DMS114 treated with DMSO at 0.1 percent for 48 hours (cell line): ENCODE results near the gene SMAD3.
A peak's percentile ranks its signal among the peaks of the same experiment; 100 is the strongest.
"Not testable (repeated sequence)": the region's sequence is repeated elsewhere in the genome, so short reads cannot be mapped to it uniquely, and the experiment has no call there.

Source experiments
- DNase-seq: peaks from one replicate; lab custom pipeline; 2025; ENCODE audit not compliant: unreplicated experiment; lab: John Stamatoyannopoulos, UW

The SMAD3 gene

GRCh38 chr15:67062369-67062985 is 2.9 kb upstream of the SMAD3 start:
- no peak for DNase-seq

- DNase-seq: no peak
These were observed 1.5 kb upstream of the SMAD3 start for GRCh38 chr15:67063689-67064606.

- peak; percentile 49 for DNase-seq
These were observed 533 bp upstream of the SMAD3 start for GRCh38 chr15:67064607-67065530.

- no peak for DNase-seq
These were observed 898 bp downstream of the SMAD3 start for GRCh38 chr15:67066041-67066958.

- DNase-seq: no peak
These were observed 1.8 kb downstream of the SMAD3 start for GRCh38 chr15:67066959-67067853.

- DNase-seq: no peak
These were observed 2.6 kb downstream of the SMAD3 start for GRCh38 chr15:67067930-67068551.

- no peak for DNase-seq
These were observed 3.5 kb downstream of the SMAD3 start for GRCh38 chr15:67068710-67069400.

GRCh38 chr15:67070150-67070549 is 4.7 kb downstream of the SMAD3 start:
- no peak for DNase-seq

GRCh38 chr15:67070892-67071664 is 5.7 kb downstream of the SMAD3 start:
- no peak for DNase-seq

GRCh38 chr15:67072442-67072841 is 7.0 kb downstream of the SMAD3 start:
- DNase-seq: no peak

- no peak for DNase-seq
These were observed 7.6 kb downstream of the SMAD3 start for GRCh38 chr15:67072958-67073357.

- DNase-seq: no peak
These were observed 9.5 kb downstream of the SMAD3 start for GRCh38 chr15:67074886-67075229.

- not testable (repeated sequence) for DNase-seq
These were observed 10.2 kb downstream of the SMAD3 start for GRCh38 chr15:67075555-67076135.

- DNase-seq: no peak
These were observed 10.9 kb downstream of the SMAD3 start for GRCh38 chr15:67076147-67076843.

- DNase-seq: no peak
These were observed 12.3 kb downstream of the SMAD3 start for GRCh38 chr15:67077641-67078215.

GRCh38 chr15:67079361-67079760 is 14.0 kb downstream of the SMAD3 start:
- DNase-seq: no peak
